GM18861 (cell line): ENCODE measurements around the gene DACH1.

Experiments
- ATAC-seq: cut with Tn5 transposase; IDR thresholded peaks from one replicate; pipeline ENCODE4 v1.9.1; 2021; ENCODE audit not compliant: unreplicated experiment

The DACH1 gene

GRCh38 chr13:71503781-71504180, 363.2 kb downstream of the DACH1 start:
- no peak for ATAC-seq

- ATAC-seq = no peak
Measured at GRCh38 chr13:71499944-71500514, 367.0 kb downstream of the DACH1 start.

GRCh38 chr13:71499235-71499634, 367.8 kb downstream of the DACH1 start:
- ATAC-seq = no peak

GRCh38 chr13:71493189-71493588, 373.8 kb downstream of the DACH1 start:
- no peak for ATAC-seq

- no peak for ATAC-seq
Measured at GRCh38 chr13:71492346-71492871, 374.6 kb downstream of the DACH1 start.

GRCh38 chr13:71491010-71491409, 376.0 kb downstream of the DACH1 start:
- ATAC-seq = no peak

- ATAC-seq = no peak
Measured at GRCh38 chr13:71489041-71489440, 378.0 kb downstream of the DACH1 start.

- no peak for ATAC-seq
Measured at GRCh38 chr13:71488201-71488600, 378.8 kb downstream of the DACH1 start.

- ATAC-seq = no peak
Measured at GRCh38 chr13:71485913-71486312, 381.1 kb downstream of the DACH1 start.

- no peak for ATAC-seq
Measured at GRCh38 chr13:71483733-71484132, 383.3 kb downstream of the DACH1 start.

GRCh38 chr13:71481501-71481900, 385.5 kb downstream of the DACH1 start:
- ATAC-seq = no peak

GRCh38 chr13:71481046-71481445, 386.0 kb downstream of the DACH1 start:
- ATAC-seq = no peak

- no peak for ATAC-seq
Measured at GRCh38 chr13:71477735-71478134, 389.3 kb downstream of the DACH1 start.

GRCh38 chr13:71474936-71475335, 392.1 kb downstream of the DACH1 start:
- no peak for ATAC-seq

GRCh38 chr13:71469626-71470025, 397.4 kb downstream of the DACH1 start:
- ATAC-seq = no peak

GRCh38 chr13:71464686-71465085, 402.3 kb downstream of the DACH1 start:
- no peak for ATAC-seq

- no peak for ATAC-seq
Measured at GRCh38 chr13:71461892-71462291, 405.1 kb downstream of the DACH1 start.

- peak; percentile 46 for ATAC-seq
Measured at GRCh38 chr13:71460211-71460610, 406.8 kb downstream of the DACH1 start.

- ATAC-seq = no peak
Measured at GRCh38 chr13:71459708-71460107, 407.3 kb downstream of the DACH1 start.

GRCh38 chr13:71457645-71458044, 409.4 kb downstream of the DACH1 start:
- no peak for ATAC-seq

- no peak for ATAC-seq
Measured at GRCh38 chr13:71456136-71456535, 410.9 kb downstream of the DACH1 start.

GRCh38 chr13:71454509-71454908, 412.5 kb downstream of the DACH1 start:
- ATAC-seq = no peak

GRCh38 chr13:71448080-71448630, 418.8 kb downstream of the DACH1 start:
- ATAC-seq = no peak
